Tibial nerve (tissue), 4 donors: Measurements from ENCODE around the gene CACNA2D2.

Experiments used
- CTCF ChIP-seq, 5 experiments: fragments of 200-600 bp in 3 of 5; fragments of 450-650 bp in 2 of 5; sonication (generic) in 3 of 5; IDR thresholded peaks; one replicate each; pipeline ENCODE4 v1.5.1; 2016 to 2019; ENCODE audit warnings: antibody characterized with exemption in 5 of 5, mild to moderate bottlenecking in 3 of 5, moderate library complexity in 2 of 5
- EP300 ChIP-seq, 2 donors: sonication (generic); formaldehyde crosslinking; IDR thresholded peaks; one replicate each; pipeline ENCODE4 v1.6.1; 2017; ENCODE audit warnings: antibody characterized with exemption in 2 of 2, mild to moderate bottlenecking in 1 of 2
- POLR2A ChIP-seq, 2 donors: fragments of 450-650 bp; IDR thresholded peaks; one replicate each; pipeline ENCODE4 v1.6.1; 2017; ENCODE audit warnings: antibody characterized with exemption in 2 of 2, mild to moderate bottlenecking in 2 of 2, moderate library complexity in 2 of 2

GRCh38 chr3:50509715-50510114 is 6.3 kb upstream of the CACNA2D2 start:
- TF ChIP-seq CTCF (IDR thresholded peaks at IDR 0.05) (no peak), EP300 (IDR thresholded peaks at IDR 0.05) (no peak), POLR2A (IDR thresholded peaks at IDR 0.05) (no peak)
